ENCODE results near the gene TRPM7.
"Not testable (repeated sequence)": the region's sequence is repeated elsewhere in the genome, so short reads cannot be mapped to it uniquely, and the experiment has no call there.

The TRPM7 gene, protein sequence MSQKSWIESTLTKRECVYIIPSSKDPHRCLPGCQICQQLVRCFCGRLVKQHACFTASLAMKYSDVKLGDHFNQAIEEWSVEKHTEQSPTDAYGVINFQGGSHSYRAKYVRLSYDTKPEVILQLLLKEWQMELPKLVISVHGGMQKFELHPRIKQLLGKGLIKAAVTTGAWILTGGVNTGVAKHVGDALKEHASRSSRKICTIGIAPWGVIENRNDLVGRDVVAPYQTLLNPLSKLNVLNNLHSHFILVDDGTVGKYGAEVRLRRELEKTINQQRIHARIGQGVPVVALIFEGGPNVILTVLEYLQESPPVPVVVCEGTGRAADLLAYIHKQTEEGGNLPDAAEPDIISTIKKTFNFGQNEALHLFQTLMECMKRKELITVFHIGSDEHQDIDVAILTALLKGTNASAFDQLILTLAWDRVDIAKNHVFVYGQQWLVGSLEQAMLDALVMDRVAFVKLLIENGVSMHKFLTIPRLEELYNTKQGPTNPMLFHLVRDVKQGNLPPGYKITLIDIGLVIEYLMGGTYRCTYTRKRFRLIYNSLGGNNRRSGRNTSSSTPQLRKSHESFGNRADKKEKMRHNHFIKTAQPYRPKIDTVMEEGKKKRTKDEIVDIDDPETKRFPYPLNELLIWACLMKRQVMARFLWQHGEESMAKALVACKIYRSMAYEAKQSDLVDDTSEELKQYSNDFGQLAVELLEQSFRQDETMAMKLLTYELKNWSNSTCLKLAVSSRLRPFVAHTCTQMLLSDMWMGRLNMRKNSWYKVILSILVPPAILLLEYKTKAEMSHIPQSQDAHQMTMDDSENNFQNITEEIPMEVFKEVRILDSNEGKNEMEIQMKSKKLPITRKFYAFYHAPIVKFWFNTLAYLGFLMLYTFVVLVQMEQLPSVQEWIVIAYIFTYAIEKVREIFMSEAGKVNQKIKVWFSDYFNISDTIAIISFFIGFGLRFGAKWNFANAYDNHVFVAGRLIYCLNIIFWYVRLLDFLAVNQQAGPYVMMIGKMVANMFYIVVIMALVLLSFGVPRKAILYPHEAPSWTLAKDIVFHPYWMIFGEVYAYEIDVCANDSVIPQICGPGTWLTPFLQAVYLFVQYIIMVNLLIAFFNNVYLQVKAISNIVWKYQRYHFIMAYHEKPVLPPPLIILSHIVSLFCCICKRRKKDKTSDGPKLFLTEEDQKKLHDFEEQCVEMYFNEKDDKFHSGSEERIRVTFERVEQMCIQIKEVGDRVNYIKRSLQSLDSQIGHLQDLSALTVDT (N-terminal part only)

DNA sequence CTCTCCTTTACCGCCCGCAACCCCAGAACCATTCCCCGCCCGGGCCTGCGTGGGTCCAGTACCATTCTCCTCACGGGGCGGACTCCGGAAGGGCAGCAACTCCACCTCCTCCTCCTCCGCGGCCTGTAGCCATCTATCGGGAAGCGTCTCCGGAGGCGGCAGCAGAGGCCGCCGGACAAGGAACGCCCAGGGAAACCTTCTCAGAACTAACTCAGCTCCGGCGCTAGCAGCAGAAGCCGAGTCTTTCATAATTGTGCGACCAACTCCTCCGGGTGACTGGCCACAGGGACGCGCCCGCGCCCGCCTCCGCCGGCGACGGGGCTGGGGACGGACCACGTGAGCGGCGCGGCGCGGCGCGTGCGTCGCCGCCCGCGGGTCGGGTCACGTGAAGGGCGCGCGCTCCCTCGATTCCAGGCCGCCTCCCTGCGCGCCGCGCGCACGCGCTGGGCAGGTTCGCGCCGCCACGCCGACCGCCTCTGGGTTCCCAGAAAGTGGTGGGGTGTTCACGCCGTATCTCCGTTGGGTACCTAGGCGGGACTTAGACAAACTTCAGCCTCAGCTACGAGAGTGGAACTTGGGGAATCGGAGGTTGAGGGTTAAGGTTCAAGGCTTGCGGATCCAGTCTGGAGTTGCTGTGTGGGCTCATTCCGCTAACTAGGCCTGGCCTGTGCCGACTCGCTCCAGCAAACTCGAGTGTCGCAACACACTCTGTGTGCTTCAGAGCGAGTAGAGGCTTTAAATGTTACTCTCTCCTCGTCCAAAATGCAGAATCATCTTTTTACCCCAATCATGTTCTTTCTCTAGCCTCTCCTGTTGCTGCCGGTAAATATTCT, at the start of gene TRPM7:
Gene TRPM7 (minus strand): TSS at position 329 of the 833 bp plus-strand sequence. CDS start 264 bp downstream, at position 65.
- DNase-seq (ENCODE audit: low read depth) = peak; percentile 59

DNA sequence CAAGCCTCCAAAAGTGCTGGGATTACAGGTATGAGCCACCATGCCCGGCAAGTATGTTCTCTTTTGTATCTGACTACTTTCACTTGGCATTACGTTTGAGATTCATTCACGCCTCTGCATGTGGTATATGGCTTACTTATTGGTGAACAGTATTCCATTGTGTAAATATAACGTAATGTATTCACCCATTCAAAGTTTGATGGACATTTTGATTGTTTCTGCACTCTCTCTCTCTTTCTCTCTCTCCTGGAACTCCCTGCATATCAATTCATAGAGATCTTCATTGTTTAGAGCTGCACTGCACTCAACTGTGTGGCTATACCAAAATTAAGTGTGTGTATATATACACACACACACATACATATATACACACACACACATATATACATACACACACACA, 48.6 kb upstream of the TRPM7 start:
- DNase-seq (ENCODE audit: low read depth) = no peak

DNA sequence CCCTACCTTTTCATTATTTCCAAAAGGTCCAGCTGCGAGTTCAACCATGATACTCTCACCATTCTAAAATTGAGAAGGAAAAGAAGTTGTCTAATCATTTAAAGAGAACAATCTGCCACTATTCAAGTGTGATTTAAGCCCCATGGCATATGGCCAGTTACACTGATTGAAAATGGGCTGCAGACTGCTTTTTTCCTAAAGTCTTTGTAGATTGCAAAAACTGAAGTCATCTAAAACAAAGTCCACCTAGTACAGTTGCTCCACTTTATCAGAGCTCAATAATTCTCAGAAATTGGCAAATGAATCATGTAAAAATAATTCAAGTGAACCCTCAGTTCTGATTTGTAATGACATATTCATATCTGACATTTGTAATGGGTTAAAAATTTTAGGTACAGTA, 39.7 kb upstream of the TRPM7 start:
- no peak for DNase-seq (ENCODE audit: low read depth)

DNA sequence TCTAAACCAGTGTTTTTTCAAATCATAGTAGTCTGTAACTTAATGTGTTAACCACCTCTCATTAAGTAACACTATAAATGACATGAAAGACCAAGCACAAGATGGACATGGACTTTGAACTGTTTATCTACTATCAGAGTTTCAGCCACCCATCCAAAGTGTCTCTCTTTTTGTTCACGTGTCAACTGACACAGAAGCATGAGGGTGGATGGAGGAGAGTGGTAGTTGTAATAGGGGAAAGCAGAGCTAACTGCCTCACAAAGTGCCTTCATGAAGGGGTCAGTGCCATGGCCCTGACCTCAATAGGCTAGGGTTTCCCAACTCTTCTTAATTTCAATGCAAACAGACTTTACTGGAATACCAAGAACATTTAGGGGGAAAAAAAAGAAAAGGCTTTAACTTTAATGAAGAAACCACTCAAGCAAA, 32.1 kb upstream of the TRPM7 start:
- no peak for DNase-seq (ENCODE audit: low read depth)

DNA sequence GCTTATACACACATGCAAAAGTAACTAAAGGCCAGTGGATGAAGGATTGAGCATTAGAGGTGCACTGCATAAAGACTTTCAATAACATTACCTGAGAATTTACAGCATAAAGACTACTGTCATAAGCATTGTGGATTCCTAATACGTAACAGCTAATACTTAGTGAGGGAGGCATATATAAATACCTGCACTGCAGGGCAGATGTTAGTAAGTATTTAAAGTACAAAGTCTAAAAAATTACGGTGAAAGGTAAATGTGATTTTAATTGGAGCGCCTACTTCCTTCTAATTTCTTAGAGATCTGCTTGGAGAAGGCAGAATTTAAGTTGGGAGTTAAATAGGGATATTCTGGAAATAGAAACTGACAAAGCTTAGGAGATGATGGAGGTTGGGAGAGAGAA, 25.4 kb upstream of the TRPM7 start:
- no peak for DNase-seq (ENCODE audit: low read depth)

DNA sequence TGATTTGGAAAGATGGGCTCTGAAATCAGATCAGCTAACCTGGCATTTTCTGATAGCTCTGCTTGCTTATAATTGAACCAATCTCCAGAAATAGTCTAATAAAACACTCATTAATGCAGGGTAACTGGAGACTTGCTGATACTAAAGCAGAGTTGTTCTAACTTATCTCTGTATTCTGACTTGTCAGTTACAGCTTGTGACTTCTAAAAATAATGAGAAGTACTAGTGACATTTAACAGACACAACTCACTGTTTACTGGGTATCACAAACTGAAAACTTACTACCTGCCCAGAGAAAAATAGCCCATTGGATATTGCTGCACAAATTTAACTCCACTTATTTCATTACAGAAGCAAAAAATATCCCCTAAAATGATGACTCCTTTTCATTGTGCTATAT, 24.0 kb upstream of the TRPM7 start:
- no peak for DNase-seq (ENCODE audit: low read depth)

DNA sequence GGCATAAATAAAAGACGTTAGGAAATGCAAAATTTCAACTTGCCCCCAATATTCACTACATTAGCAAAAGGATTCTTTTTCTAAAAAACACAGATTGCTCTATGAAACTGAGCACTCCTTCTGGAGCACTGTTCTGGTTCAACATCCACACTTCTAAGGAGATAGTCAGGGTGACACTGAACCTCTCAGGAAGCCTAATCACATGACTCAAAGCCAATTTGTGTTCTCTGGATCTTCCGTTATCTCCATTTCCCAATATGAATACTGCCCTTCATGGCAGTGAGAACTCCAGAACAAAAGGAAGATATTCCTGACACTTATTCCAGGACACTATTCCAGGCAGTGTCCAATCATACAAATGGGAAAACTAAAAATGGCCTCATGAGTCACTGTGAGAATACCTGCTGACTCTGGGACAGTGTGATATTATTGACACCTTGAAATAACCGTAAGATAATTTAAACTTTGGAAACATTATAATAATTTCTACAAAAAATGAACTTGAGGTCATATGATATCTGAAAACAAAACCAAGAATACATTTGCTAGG, 21.4 kb upstream of the TRPM7 start:
- no peak for DNase-seq (ENCODE audit: low read depth)

DNA sequence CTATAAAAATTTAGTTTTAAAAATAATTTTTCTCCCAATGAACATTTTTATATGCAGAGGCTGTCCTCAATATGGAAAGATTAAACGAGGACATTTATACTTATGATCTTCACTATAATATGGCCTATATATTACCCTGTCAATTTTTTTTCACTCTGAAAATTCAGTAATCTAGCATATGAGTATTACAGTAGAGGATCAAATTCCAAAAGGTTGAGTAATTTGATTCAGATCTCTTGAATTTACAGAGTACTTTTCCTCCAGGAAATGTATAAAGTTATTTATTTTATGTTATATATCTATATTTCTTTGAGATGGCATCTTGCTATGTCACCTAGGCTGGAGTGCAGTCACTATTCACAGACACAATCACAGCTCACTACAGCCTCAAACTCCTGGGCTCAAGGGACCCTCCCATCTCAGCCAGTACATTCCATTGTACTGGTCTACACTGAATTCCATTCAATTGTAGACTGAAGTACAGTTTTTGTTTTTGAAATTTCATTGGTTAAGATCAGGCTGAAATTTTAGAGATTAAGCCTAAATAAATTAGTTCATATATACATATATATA, 16.3 kb upstream of the TRPM7 start:
- no peak for DNase-seq (ENCODE audit: low read depth)

DNA sequence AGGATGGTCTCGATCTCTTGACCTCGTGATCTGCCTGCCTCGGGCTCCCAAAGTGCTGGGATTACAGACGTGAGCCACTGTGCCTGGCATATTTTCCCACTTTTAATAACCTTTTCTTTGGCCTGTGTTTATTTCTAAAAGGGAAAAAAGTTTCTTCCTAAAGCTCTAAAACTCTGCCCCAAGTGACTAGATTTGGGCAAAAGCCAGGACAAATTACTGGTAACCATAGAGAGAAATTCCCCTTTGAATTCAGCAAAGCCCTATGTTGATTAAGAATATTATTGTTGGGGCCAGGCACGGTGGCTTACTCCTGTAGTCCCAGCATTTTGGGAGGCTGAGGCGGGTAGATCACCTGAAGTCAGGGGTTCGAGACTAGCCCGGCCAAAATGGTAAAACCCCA, 11.5 kb upstream of the TRPM7 start:
- no peak for DNase-seq (ENCODE audit: low read depth)

DNA sequence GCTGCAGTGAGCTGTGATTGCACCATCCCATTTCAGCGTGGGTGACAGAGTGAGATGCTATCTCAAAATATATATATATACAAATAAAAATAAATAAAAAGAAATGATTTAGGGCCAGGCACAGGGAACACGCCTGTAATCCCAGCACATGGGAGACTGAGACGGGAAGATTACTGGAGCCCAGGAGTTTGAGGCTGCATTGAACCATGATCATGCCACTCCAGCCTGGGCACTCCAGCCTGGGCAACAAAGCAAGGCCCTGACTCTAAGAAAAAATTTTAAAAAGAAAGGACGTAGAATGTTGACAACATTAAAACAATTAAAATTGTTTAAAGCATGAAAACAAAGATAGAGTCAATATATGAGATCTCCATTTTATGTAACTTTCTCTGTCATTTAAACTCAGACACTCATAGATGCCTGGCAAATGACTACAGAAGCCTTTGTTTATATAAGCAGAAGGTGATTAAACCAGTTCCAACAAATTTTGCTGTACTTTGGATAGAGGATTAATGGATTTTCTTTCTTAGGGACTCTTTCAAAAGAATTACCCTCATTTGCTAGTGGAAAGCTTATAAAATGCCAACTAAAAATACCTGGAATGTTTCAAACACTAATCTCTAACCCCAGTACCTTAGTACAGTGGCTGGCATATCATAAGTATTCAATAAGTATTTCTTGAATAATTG, 10.7 kb upstream of the TRPM7 start:
- no peak for DNase-seq (ENCODE audit: low read depth)

DNA sequence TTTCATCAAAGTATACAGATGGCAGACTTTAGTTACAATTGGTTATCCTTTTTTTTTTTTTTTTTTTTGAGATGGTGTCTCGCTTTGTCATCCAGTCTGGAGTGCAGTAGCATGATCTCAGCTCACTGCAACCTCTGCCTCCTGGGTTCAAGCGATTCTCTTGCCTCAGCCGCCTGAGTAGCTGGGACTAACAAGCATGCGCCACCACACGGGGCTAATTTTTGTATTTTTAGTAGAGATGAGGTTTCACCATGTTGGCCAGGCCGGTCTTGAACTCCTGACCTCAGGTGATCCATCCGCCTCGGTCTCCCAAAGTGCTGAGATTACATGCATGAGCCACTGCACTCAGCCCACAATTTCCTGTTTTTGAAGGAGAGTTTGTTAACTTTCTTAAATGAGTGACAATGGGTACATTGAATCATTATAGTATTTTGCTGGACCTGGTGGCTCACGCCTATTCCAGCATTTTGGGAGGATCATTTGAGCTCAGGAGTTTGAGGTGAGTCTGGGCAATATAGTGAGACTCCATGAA, 8.1 kb upstream of the TRPM7 start:
- not testable (repeated sequence) for DNase-seq (ENCODE audit: low read depth)

DNA sequence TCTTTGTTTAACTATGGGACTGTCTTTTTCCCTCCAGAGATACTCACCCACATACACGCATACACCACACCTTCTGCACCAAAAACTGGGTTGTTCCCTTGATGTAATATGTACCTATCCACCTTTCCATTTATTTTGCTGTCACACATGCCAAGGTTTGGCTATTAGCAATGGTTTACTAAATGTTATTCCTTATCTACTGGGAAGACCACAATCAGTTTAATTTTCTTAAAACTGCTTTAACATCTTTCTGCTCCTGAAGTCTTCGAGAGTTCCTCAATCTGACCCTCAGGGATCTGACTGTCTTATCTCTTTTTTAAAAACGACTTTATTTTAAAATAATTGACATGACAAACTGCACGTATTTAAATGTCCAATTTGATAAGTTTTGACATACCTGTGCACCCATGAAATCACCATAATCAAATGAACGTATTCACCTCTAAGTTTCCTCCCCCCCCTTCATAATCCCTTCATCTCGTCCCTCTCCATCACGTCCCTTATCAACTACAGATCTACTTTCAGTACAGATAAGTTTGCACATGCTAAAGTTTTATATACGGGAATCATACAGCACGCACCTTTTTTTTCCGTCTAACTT, 805 bp upstream of the TRPM7 start:
- DNase-seq (ENCODE audit: low read depth) = no peak

DNA sequence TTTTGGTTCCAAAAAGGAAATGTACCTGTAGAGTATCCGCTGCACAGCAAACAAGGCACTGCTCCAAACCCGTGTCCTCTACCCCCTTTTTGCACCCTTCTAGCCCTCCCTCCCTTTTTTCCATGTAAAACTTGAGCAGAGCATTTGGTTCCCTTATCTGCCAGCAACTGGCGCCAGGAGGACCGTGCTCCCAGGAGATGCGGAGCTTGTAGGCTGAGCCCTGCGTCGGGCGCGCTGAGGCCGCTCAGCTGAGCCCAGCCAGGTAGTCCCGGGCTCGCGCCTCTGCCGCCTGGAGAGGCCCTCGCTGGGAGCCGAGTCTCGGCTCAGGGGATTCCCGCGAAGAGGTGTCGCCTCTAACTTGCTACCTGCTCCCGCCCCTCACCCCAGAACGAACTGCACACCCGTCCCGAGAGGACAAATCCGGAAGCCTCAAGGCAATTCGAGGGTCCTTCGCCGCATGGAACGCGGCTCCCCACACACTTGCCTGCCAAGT, 575 bp downstream of the TRPM7 start:
- DNase-seq (ENCODE audit: low read depth) = peak; percentile 22

DNA sequence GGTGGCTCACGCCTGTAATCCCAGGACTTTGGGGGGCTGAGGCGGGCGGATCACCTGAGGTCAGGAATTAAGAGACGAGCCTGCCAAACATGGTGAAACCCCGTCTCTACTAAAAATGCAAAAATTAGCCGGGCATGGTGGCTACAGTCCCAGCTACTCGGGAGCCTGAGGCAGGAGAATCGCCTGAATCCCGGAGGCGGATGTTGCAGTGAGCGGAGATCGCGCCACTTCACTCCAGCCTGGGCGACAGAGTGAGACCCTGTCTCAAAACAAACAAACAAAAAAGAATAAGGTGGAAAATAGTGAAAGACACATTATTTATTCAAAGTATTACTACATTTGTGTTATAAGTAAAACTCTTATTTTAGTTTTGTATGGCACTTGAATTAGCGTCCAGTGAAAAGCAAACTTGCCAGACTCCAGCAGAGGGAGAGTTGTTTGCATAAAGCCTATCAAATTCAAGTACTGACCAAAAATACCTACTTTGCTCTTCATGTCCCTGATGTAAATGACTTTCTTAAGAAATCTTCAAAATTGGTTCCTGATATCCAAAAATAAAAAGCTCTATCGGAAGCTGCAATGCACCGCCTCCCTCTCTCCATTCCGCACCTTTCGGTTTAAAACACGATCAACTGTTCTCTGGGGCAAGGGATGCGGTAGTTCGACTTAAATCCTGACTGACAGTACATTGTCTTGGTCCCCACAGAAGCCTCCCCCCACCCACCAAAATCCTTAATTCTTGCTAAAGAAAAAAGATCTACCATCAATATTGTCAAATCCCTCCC, 1.2 kb downstream of the TRPM7 start:
- DNase-seq (ENCODE audit: low read depth) = no peak

DNA sequence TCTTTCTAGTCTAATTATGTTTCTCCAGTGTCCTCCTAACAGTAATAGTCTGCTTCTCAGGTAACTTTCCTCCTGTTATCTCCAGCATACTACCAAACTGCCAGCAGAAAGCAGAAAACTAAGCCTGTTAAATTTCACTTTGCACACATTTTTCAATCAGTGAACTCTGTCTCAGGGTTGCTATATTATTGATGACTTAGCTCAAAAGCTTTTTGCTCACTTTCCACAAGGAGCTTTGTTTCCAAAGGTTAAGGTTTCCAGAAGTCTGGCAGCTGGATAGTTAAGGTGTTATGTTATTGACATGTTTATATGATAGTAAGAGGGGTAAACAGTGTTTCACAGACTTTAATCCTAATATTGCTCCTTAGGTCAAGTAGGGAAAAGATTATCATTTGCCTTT, 5.1 kb downstream of the TRPM7 start:
- DNase-seq (ENCODE audit: low read depth) = no peak

DNA sequence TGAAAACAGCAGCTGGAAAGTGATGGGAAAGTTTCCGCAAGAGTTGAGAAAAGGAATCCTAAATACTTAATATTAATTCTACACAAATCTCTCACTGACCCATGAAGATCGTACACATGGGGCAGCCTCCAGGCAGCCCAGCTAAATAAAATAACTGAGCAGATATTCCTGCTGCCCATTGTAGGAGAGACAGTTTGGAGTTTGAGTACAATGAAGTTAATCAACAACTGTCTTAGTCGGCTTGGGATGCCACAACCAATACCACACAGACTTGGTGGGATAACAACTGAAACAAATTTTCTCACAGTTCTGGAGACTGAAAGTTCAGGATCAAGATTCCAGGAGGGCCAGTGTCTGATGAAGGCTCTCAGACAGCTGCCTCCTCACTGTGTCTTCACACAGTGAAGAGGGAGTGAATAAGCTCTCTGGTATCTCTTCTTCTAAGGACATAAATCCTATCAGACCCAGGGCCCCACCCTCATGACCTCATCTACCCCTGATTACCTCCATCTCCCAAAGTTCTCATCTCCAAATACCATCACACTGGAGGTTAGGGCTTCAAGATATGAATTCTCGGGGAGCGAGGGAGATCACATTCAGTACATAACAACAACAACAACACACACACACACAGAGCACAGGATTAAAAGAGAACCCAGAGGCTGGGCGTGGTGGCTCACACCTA, 9.7 kb downstream of the TRPM7 start:
- DNase-seq (ENCODE audit: low read depth) = no peak

DNA sequence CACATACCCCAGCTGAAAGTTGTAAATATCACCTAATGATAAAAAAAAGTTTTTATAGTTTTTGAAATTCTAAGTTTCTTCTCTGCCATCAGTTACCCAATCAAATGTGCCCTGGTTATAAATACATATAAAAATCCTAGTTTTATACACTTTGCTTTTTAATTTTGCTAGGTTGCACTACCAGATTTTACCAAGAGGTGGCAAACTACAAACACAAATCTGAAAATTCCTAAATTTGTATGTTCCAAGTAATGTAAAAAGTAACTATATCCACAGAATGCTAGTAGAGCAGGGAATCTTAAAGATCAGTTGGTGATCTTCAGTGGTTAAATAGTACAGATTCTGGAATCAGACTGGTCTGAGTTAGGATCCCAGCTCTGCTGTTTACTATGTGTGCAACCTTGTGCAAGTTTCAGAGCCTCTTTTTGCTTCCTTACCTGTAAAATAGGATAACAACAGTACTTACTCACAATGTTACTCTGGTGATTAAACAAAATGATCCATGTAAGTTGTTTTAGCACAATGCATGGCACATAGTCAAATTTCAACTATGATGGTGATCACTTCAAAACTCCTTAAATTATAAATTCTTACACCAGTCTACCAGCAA, 11.0 kb downstream of the TRPM7 start:
- no peak for DNase-seq (ENCODE audit: low read depth)

Measured in CMK (cell line).